ENCODE results near the gene STRA6.

STRA6 gene

GRCh38 chr15:74202452-74203401 is at the start of gene STRA6:
Gene STRA6, minus strand, starts transcription at chr15:74202787. Its CDS starts 520 bp downstream, at chr15:74202267.
- peak; percentile 63 for DNase-seq

- no peak for DNase-seq
Measured at GRCh38 chr15:74252291-74252690, 49.7 kb upstream of the STRA6 start.

GRCh38 chr15:74251131-74251811 is 48.7 kb upstream of the STRA6 start:
- no peak for DNase-seq

GRCh38 chr15:74250266-74250665 is 47.7 kb upstream of the STRA6 start:
- no peak for DNase-seq

GRCh38 chr15:74245342-74245931 is 42.9 kb upstream of the STRA6 start:
- peak; percentile 84 for DNase-seq

GRCh38 chr15:74244822-74245341 is 42.3 kb upstream of the STRA6 start:
- DNase-seq = no peak

GRCh38 chr15:74243431-74243830 is 40.8 kb upstream of the STRA6 start:
- DNase-seq = no peak

- no peak for DNase-seq
Measured at GRCh38 chr15:74242441-74243185, 40.0 kb upstream of the STRA6 start.

GRCh38 chr15:74240897-74241614 is 38.5 kb upstream of the STRA6 start:
- no peak for DNase-seq

- DNase-seq = peak; percentile 94
Measured at GRCh38 chr15:74240002-74240568, 37.5 kb upstream of the STRA6 start.

- no peak for DNase-seq
Measured at GRCh38 chr15:74239051-74239705, 36.6 kb upstream of the STRA6 start.

GRCh38 chr15:74235962-74236361 is 33.4 kb upstream of the STRA6 start, which contains the start of gene CCDC33:
Gene CCDC33, plus strand, starts transcription at chr15:74236326. Its CDS starts 394 bp downstream, at chr15:74236720.
- DNase-seq = no peak

- DNase-seq = no peak
Measured at GRCh38 chr15:74234598-74234875, 31.9 kb upstream of the STRA6 start.

GRCh38 chr15:74233851-74234597 is 31.4 kb upstream of the STRA6 start:
- DNase-seq = no peak

- DNase-seq = no peak
Measured at GRCh38 chr15:74233373-74233772, 30.8 kb upstream of the STRA6 start.

GRCh38 chr15:74231475-74231874 is 28.9 kb upstream of the STRA6 start:
- no peak for DNase-seq

GRCh38 chr15:74229686-74230085 is 27.1 kb upstream of the STRA6 start:
- DNase-seq = no peak

- DNase-seq = no peak
Measured at GRCh38 chr15:74228723-74229081, 26.1 kb upstream of the STRA6 start.

GRCh38 chr15:74227968-74228722 is 25.6 kb upstream of the STRA6 start:
- no peak for DNase-seq
